ENCODE measurements around the gene IKBIP. TPM values are rescaled to one million over a fixed set of nuclear protein-coding genes. Genes with fewer than 3 reads are reported as not detected.
A peak's percentile ranks its signal among the peaks of the same experiment; 100 is the strongest.

The IKBIP gene
- total and polyA plus RNA-seq, 9 of the 15 experiments (the other 6 are each of a cell fraction or from before 2014, with no cell fraction given) = 3.3 to 19.5 (median 14.9) TPM

DNA sequence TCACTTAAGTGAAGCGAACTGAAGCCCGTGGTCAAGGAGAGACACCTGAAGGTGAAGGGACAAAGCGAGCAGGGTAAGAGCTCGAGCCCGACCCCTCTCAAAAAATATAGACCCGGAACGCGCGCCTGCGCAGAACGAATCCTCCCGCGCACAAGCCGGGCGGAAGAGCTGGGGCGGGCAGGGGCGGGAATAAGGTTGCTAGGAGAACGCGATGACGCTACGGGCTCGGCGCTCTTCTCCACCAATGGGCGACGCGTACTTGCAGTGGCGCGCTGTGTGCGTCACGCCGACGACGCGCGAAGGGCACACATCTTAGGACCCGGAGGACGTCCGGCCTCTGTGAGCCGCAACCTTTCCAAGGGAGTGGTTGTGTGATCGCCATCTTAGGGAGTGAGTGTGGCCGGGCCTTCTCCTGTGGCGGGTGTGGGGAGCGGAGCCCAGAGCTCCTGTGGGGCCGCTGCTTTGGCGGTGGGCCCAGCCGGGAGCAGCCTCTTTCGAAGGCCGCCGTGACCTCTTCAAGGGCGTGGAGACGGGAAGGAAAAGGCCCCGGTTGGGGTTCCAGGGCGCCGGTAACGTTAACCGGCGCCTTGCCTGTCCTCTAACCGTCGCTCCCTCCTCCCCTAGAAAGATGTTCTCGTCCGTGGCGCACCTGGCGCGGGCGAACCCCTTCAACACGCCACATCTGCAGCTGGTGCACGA, 51.1 kb downstream of the IKBIP start, which contains the start of gene SLC25A3 (continued):
- TF ChIP-seq, protein P1, sequence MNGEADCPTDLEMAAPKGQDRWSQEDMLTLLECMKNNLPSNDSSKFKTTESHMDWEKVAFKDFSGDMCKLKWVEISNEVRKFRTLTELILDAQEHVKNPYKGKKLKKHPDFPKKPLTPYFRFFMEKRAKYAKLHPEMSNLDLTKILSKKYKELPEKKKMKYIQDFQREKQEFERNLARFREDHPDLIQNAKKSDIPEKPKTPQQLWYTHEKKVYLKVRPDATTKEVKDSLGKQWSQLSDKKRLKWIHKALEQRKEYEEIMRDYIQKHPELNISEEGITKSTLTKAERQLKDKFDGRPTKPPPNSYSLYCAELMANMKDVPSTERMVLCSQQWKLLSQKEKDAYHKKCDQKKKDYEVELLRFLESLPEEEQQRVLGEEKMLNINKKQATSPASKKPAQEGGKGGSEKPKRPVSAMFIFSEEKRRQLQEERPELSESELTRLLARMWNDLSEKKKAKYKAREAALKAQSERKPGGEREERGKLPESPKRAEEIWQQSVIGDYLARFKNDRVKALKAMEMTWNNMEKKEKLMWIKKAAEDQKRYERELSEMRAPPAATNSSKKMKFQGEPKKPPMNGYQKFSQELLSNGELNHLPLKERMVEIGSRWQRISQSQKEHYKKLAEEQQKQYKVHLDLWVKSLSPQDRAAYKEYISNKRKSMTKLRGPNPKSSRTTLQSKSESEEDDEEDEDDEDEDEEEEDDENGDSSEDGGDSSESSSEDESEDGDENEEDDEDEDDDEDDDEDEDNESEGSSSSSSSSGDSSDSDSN (IDR thresholded peaks at IDR 0.05; ENCODE audit: borderline replicate concordance in 1 of 2, low read depth in 2 of 2, low read length in 2 of 2) = no peak
- TF ChIP-seq, protein P2, sequence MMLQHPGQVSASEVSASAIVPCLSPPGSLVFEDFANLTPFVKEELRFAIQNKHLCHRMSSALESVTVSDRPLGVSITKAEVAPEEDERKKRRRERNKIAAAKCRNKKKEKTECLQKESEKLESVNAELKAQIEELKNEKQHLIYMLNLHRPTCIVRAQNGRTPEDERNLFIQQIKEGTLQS (IDR thresholded peaks at IDR 0.05) = no peak
- TF ChIP-seq, protein P2 (CRISPR knock-in tag; conservative IDR thresholded peaks at IDR 0.05) = no peak
- TF ChIP-seq RAD51 (IDR thresholded peaks at IDR 0.05; ENCODE audit: borderline replicate concordance, low read depth) (no peak), CBFB (CRISPR knock-in tag; IDR thresholded peaks at IDR 0.05) (no peak), PHB (CRISPR knock-in tag; IDR thresholded peaks at IDR 0.05) (no peak), ZFPM2 (CRISPR knock-in tag; IDR thresholded peaks at IDR 0.05) (no peak), HSF4 (CRISPR knock-in tag; IDR thresholded peaks at IDR 0.05; ENCODE audit: borderline replicate concordance) (no peak), U2AF2 (optimal IDR thresholded peaks at IDR 0.05; ENCODE audit: low read depth, low read length) (no peak), ZSCAN29 (IDR thresholded peaks at IDR 0.05) (no peak), ZC3H8 (IDR thresholded peaks at IDR 0.05) (no peak), ZFX (CRISPR knock-in tag; IDR thresholded peaks at IDR 0.05) (peak; percentile 96), HCFC1 (IDR thresholded peaks at IDR 0.05; ENCODE audit: low read depth, low read length) (peak; percentile 84), BRF1 (IDR thresholded peaks at IDR 0.05; ENCODE audit: borderline replicate concordance, extremely low read depth, insufficient read length) (no peak), PTRF (tag; IDR thresholded peaks at IDR 0.05) (no peak), TCF7 (IDR thresholded peaks at IDR 0.05; ENCODE audit: borderline replicate concordance) (no peak), NR1H2 (CRISPR knock-in tag; IDR thresholded peaks at IDR 0.05) (no peak)
- TF ChIP-seq, protein P3, sequence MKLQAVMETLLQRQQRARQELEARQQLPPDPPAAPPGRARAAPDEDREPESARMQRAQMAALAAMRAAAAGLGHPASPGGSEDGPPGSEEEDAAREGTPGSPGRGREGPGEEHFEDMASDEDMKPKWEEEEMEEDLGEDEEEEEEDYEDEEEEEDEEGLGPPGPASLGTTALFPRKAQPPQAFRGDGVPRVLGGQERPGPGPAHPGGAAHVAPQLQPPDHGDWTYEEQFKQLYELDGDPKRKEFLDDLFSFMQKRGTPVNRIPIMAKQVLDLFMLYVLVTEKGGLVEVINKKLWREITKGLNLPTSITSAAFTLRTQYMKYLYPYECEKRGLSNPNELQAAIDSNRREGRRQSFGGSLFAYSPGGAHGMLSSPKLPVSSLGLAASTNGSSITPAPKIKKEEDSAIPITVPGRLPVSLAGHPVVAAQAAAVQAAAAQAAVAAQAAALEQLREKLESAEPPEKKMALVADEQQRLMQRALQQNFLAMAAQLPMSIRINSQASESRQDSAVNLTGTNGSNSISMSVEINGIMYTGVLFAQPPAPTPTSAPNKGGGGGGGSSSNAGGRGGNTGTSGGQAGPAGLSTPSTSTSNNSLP (IDR thresholded peaks at IDR 0.05; ENCODE audit: borderline replicate concordance, low read depth, low read length) = no peak
- TF ChIP-seq, protein P4, sequence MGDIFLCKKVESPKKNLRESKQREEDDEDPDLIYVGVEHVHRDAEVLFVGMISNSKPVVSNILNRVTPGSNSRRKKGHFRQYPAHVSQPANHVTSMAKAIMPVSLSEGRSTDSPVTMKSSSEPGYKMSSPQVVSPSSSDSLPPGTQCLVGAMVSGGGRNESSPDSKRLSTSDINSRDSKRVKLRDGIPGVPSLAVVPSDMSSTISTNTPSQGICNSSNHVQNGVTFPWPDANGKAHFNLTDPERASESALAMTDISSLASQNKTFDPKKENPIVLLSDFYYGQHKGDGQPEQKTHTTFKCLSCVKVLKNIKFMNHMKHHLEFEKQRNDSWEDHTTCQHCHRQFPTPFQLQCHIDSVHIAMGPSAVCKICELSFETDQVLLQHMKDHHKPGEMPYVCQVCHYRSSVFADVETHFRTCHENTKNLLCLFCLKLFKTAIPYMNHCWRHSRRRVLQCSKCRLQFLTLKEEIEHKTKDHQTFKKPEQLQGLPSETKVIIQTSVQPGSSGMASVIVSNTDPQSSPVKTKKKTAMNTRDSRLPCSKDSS (IDR thresholded peaks at IDR 0.05; ENCODE audit: low read depth, partially characterized antibody) = no peak
- TF ChIP-seq, protein P5, sequence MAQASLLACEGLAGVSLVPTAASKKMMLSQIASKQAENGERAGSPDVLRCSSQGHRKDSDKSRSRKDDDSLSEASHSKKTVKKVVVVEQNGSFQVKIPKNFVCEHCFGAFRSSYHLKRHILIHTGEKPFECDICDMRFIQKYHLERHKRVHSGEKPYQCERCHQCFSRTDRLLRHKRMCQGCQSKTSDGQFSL (CRISPR knock-in tag; IDR thresholded peaks at IDR 0.05) = peak; percentile 17; the same call in 1 of the 2 replicates
- TF ChIP-seq, protein P5 (tag; IDR thresholded peaks at IDR 0.05) = no peak

Data from K562 (cell line).